Fibroblast of the conjunctiva (primary cell): ENCODE measurements around the gene NME2.
"Not testable (repeated sequence)": the region's sequence is repeated elsewhere in the genome, so short reads cannot be mapped to it uniquely, and the experiment has no call there.

Experiments used
- DNase-seq: peaks from one replicate; pipeline ENCODE4 v3.0.0-alpha.2; 2010; ENCODE audit warnings: low read depth

Gene NME2

GRCh38 chr17:51166198-51166986 is at the start of gene NME2:
TSS of gene NME2 (plus strand) at chr17:51166411. CDS start at chr17:51166831, 420 bp downstream.
- peak; percentile 63 for DNase-seq

- DNase-seq: no peak
Measured at GRCh38 chr17:51118330-51119195, 47.6 kb upstream of the NME2 start.

GRCh38 chr17:51119415-51120356 is 46.5 kb upstream of the NME2 start:
- DNase-seq: peak; percentile 37

GRCh38 chr17:51120357-51120738 is 45.9 kb upstream of the NME2 start:
- DNase-seq: no peak

- DNase-seq: peak; percentile 95
Measured at GRCh38 chr17:51120739-51121619, 45.2 kb upstream of the NME2 start, which contains the start of gene SPAG9. TSS of gene SPAG9 (minus strand) at chr17:51120868. CDS start at chr17:51120656, 212 bp downstream.

GRCh38 chr17:51121620-51122472 is 44.4 kb upstream of the NME2 start:
- peak; percentile 85 for DNase-seq

GRCh38 chr17:51122473-51123115 is 43.6 kb upstream of the NME2 start:
- DNase-seq: not testable (repeated sequence)

GRCh38 chr17:51124640-51125503 is 41.3 kb upstream of the NME2 start:
- DNase-seq: no peak

- no peak for DNase-seq
Measured at GRCh38 chr17:51128076-51128475, 38.1 kb upstream of the NME2 start.

- DNase-seq: no peak
Measured at GRCh38 chr17:51132964-51133319, 33.3 kb upstream of the NME2 start.

GRCh38 chr17:51133365-51133764 is 32.8 kb upstream of the NME2 start:
- DNase-seq: no peak

- DNase-seq: no peak
Measured at GRCh38 chr17:51135956-51136355, 30.3 kb upstream of the NME2 start.

GRCh38 chr17:51142597-51142996 is 23.6 kb upstream of the NME2 start:
- DNase-seq: no peak

- no peak for DNase-seq
Measured at GRCh38 chr17:51144266-51145022, 21.8 kb upstream of the NME2 start.

- no peak for DNase-seq
Measured at GRCh38 chr17:51147650-51148049, 18.6 kb upstream of the NME2 start.

- DNase-seq: no peak
Measured at GRCh38 chr17:51149163-51149562, 17.0 kb upstream of the NME2 start.

- DNase-seq: no peak
Measured at GRCh38 chr17:51150932-51151331, 15.3 kb upstream of the NME2 start.

- no peak for DNase-seq
Measured at GRCh38 chr17:51152766-51153209, 13.4 kb upstream of the NME2 start.
